ENCODE data around the gene RCBTB1.

RCBTB1 gene

GRCh38 chr13:49629196-49629938 is 44.0 kb upstream of the RCBTB1 start:
- TF ChIP-seq CTCF (IDR thresholded peaks at IDR 0.05; ENCODE audit: low read depth, low read length), result no peak
- DNase-seq, result no peak
- H3K27me3 ChIP-seq (ENCODE audit: insufficient read depth, low read depth, severe bottlenecking), result no peaks in the 10 kb centered on the region
- H3K4me3 ChIP-seq (ENCODE audit: low read depth, low read length), result no peak overlapping the region
- no peaks in the 10 kb centered on the region for H3K36me3 ChIP-seq
- H3K27ac ChIP-seq, result no peak overlapping the region
- no peaks in the 10 kb centered on the region for H3K9me3 ChIP-seq (ENCODE audit: severe bottlenecking)

- no peak for TF ChIP-seq CTCF (IDR thresholded peaks at IDR 0.05; ENCODE audit: low read depth, low read length)
- no peak for DNase-seq
- no peaks in the 10 kb centered on the region for H3K27me3 ChIP-seq (ENCODE audit: insufficient read depth, low read depth, severe bottlenecking)
- no peak within 1 kb of the TSS for H3K27ac ChIP-seq
- H3K9me3 ChIP-seq (ENCODE audit: severe bottlenecking), result no peaks in the 10 kb centered on the region
- no peaks in the 10 kb centered on the region for H3K36me3 ChIP-seq
- no peak within 1 kb of the TSS for H3K4me3 ChIP-seq (ENCODE audit: low read depth, low read length)
Observed at GRCh38 chr13:49627831-49628652, 42.7 kb upstream of the RCBTB1 start, which contains the start of gene ARL11. Gene ARL11, plus strand, starts transcription at chr13:49628507. Its CDS starts 1,941 bp downstream, at chr13:49630448.

GRCh38 chr13:49625392-49626079 is 40.2 kb upstream of the RCBTB1 start:
- Histone ChIP-seq H3K27me3 (ENCODE audit: insufficient read depth, low read depth, severe bottlenecking) (no peaks in the 10 kb centered on the region), H3K4me3 (ENCODE audit: low read depth, low read length) (no peak overlapping the region), H3K36me3 (no peaks in the 10 kb centered on the region), H3K27ac (no peak overlapping the region), H3K9me3 (ENCODE audit: severe bottlenecking) (no peaks in the 10 kb centered on the region)
- no peak for TF ChIP-seq CTCF (IDR thresholded peaks at IDR 0.05; ENCODE audit: low read depth, low read length)
- no peak for DNase-seq

GRCh38 chr13:49624229-49624628 is 38.9 kb upstream of the RCBTB1 start:
- no peak for TF ChIP-seq CTCF (IDR thresholded peaks at IDR 0.05; ENCODE audit: low read depth, low read length)
- Histone ChIP-seq H3K9me3 (ENCODE audit: severe bottlenecking) (no peaks in the 10 kb centered on the region), H3K36me3 (no peaks in the 10 kb centered on the region), H3K27ac (no peak overlapping the region), H3K4me3 (ENCODE audit: low read depth, low read length) (no peak overlapping the region), H3K27me3 (ENCODE audit: insufficient read depth, low read depth, severe bottlenecking) (no peaks in the 10 kb centered on the region)
- no peak for DNase-seq

GRCh38 chr13:49622174-49622946 is 37.0 kb upstream of the RCBTB1 start:
- H3K9me3 ChIP-seq (ENCODE audit: severe bottlenecking), result no peaks in the 10 kb centered on the region
- H3K27me3 ChIP-seq (ENCODE audit: insufficient read depth, low read depth, severe bottlenecking), result no peaks in the 10 kb centered on the region
- H3K4me3 ChIP-seq (ENCODE audit: low read depth, low read length), result no peak overlapping the region
- TF ChIP-seq CTCF (IDR thresholded peaks at IDR 0.05; ENCODE audit: low read depth, low read length), result no peak
- no peak for DNase-seq
- H3K36me3 ChIP-seq, result no peaks in the 10 kb centered on the region
- H3K27ac ChIP-seq, result no peak overlapping the region

All from WERI-Rb-1 (cell line).